Measurements from ENCODE around the gene RBKS. TPM values are rescaled to one million over a fixed set of nuclear protein-coding genes. Genes with fewer than 3 reads are reported as not detected.
A peak's percentile ranks its signal among the peaks of the same experiment; 100 is the strongest.

The RBKS gene
- total RNA-seq, 2 experiments from 2014 or later, result 9.2 to 9.7 TPM

GRCh38 chr2:27863146-27863545 lies 27.0 kb downstream of the RBKS start:
- POLR2A ChIA-PET, result no interaction called here
- H3K27me3 Mint-ChIP-seq, result no peaks in the 10 kb centered on the region
- no peak overlapping the region for H3K27ac Mint-ChIP-seq
- H3K4me3 Mint-ChIP-seq, result no peak overlapping the region
- intact Hi-C loops (cut with micrococcal nuclease), result no loop called here
- CTCF ChIA-PET, result no interaction called here
- H3K36me3 Mint-ChIP-seq, result no peaks in the 10 kb centered on the region
- H3K4me1 Mint-ChIP-seq (ENCODE audit: low read depth), result peaks cover 23% of the 10 kb centered on the region
- no peaks in the 10 kb centered on the region for H3K9me3 Mint-ChIP-seq
- DNase-seq, result no peak

DNA sequence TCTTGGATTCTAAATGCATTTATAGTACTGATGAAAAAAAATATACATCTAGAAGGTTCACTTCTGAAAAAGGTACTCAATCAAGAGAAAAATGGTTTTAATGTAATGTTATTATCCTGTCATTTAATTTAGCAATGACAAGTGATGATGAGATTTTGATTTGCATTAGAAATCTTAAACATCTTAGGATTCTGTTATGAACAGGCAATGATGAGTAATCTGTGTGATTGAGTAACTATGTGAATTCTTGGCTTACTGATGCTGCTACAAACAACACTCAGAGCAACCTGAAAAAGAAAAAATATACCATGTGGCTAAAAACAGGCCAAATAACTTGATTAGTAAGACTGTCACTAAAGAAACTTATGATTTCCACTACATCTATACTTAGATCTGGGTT lies 30.1 kb downstream of the RBKS start:
- DNase-seq, result no peak
- H3K4me1 Mint-ChIP-seq (ENCODE audit: low read depth), result peaks cover 52% of the 10 kb centered on the region
- ChIA-PET CTCF (no interaction called here), POLR2A (no interaction called here)
- H3K4me3 Mint-ChIP-seq, result no peak overlapping the region
- no peaks in the 10 kb centered on the region for H3K27me3 Mint-ChIP-seq
- H3K36me3 Mint-ChIP-seq, result peaks cover 9% of the 10 kb centered on the region
- H3K9me3 Mint-ChIP-seq, result peaks cover 8% of the 10 kb centered on the region
- H3K27ac Mint-ChIP-seq, result peak overlapping the region; percentile 67
- intact Hi-C loops (cut with micrococcal nuclease), result loop anchor here (1.0 kb wide), 1 partner anchor 30 kb away; the partner anchor contains the start of genes BABAM2 and RBKS

GRCh38 chr2:27857417-27858172 lies 32.6 kb downstream of the RBKS start:
- Mint-ChIP-seq H3K9me3 (peaks cover 8% of the 10 kb centered on the region), H3K4me1 (ENCODE audit: low read depth) (peaks cover 54% of the 10 kb centered on the region), H3K36me3 (peaks cover 11% of the 10 kb centered on the region), H3K27me3 (no peaks in the 10 kb centered on the region), H3K4me3 (no peak overlapping the region), H3K27ac (peak overlapping the region; percentile 61)
- intact Hi-C loops (cut with micrococcal nuclease), result loop anchor here (2.0 to 5.0 kb wide), 2 partner anchors 97 to 590 kb away; no protein-coding TSS in a partner anchor
- peak; percentile 36 for DNase-seq
- ChIA-PET CTCF (interaction anchor here (0.8 to 2.8 kb wide), 5 partner anchors 104 to 534 kb away, joined by 3 to 10 read pairs (median 3); no protein-coding TSS in a partner anchor), POLR2A (interaction anchor here (0.7 to 1.4 kb wide), 4 partner anchors 33 to 592 kb away, joined by 3 to 5 read pairs (median 4); partner anchors contain the start of genes BABAM2, FOSL2 and RBKS)

DNA sequence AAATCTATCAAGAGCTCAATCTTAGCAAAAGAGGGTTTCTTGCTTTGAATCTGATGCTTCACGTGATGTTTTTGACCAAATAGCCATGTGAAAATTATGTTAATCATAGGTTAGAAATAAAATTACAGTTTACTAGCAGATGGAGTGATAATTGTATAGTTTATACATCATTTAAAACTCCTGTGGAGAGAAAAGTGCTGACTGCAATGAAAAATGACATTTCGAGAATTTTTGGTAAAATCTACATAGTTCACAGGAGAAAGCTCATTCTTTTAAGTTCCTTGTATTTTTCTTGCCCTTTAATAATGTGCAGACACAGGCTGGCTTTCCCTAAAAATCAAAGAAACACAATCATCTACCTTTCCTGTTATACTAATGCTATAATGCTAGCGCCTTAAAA lies 33.2 kb downstream of the RBKS start:
- POLR2A ChIA-PET, result interaction anchor here (1.1 to 1.4 kb wide), 3 partner anchors 33 to 588 kb away, joined by 3 to 5 read pairs (median 3); partner anchors contain the start of genes BABAM2, FOSL2 and RBKS
- CTCF ChIA-PET, result interaction anchor here (0.8 to 2.8 kb wide), 5 partner anchors 103 to 534 kb away, joined by 3 to 10 read pairs (median 3); no protein-coding TSS in a partner anchor
- peaks cover 54% of the 10 kb centered on the region for H3K4me1 Mint-ChIP-seq (ENCODE audit: low read depth)
- peak overlapping the region; percentile 61 for H3K27ac Mint-ChIP-seq
- no peaks in the 10 kb centered on the region for H3K27me3 Mint-ChIP-seq
- intact Hi-C loops (cut with micrococcal nuclease), result loop anchor here (2.0 to 5.0 kb wide), 2 partner anchors 98 to 590 kb away; no protein-coding TSS in a partner anchor
- peaks cover 8% of the 10 kb centered on the region for H3K9me3 Mint-ChIP-seq
- DNase-seq, result no peak
- no peak overlapping the region for H3K4me3 Mint-ChIP-seq
- H3K36me3 Mint-ChIP-seq, result peaks cover 11% of the 10 kb centered on the region

DNA sequence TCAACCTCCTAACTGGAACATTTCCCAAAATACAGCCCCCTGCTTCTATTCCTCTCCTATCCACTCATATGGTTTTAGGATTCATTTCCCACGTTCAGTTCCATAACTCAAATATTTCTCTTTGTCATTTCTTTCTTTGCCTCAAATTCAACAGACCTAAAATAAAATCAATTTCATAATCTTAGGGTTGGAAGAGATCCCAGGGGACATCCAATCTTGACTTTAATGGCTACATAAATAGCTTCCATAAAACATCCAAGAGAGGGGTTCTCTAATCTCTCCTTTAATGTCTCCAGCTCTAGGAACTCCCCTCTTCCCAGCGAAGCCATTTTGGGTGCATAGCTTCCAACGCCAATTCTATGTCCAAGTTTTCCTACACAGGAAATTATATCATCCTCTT lies 33.8 kb downstream of the RBKS start:
- intact Hi-C loops (cut with micrococcal nuclease), result loop anchor here (2.0 to 5.0 kb wide), 2 partner anchors 98 to 591 kb away; no protein-coding TSS in a partner anchor
- Mint-ChIP-seq H3K27me3 (no peaks in the 10 kb centered on the region), H3K9me3 (peaks cover 8% of the 10 kb centered on the region), H3K27ac (peak overlapping the region; percentile 4), H3K36me3 (peaks cover 12% of the 10 kb centered on the region), H3K4me3 (no peak overlapping the region), H3K4me1 (ENCODE audit: low read depth) (peaks cover 54% of the 10 kb centered on the region)
- no peak for DNase-seq
- ChIA-PET POLR2A (interaction anchor here (1.4 kb wide), 1 partner anchor 34 kb away, joined by 5 read pairs; the partner anchor contains the start of genes BABAM2 and RBKS), CTCF (interaction anchor here (1.0 to 2.8 kb wide), 4 partner anchors 103 to 535 kb away, joined by 3 to 10 read pairs (median 3); no protein-coding TSS in a partner anchor)

DNA sequence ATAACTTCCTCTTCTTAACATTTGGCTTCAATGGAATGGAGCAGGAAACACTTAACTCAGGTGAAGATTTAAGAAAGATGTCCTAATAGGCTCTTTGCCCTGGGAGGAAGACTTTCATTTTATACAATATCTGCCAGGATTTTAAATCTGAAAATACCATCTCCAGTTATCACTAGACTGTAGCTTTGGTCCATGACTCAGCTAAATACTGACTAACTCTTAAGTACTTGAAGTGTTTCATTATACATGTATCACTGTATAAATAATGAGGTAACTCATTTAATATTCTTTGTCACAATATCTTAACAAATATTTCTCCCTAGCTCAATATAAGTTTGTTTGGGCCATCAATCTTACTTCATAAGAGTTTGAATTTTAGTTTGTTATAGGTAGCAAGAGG lies 34.7 kb downstream of the RBKS start:
- peaks cover 12% of the 10 kb centered on the region for H3K36me3 Mint-ChIP-seq
- no peak for DNase-seq
- peaks cover 46% of the 10 kb centered on the region for H3K4me1 Mint-ChIP-seq (ENCODE audit: low read depth)
- POLR2A ChIA-PET, result interaction anchor here (0.6 kb wide), 1 partner anchor 536 kb away, joined by 4 read pairs; no protein-coding TSS in a partner anchor
- peaks cover 8% of the 10 kb centered on the region for H3K9me3 Mint-ChIP-seq
- CTCF ChIA-PET, result interaction anchor here (2.8 kb wide), 1 partner anchor 172 kb away, joined by 10 read pairs; no protein-coding TSS in a partner anchor
- H3K27me3 Mint-ChIP-seq, result no peaks in the 10 kb centered on the region
- H3K4me3 Mint-ChIP-seq, result no peak overlapping the region
- intact Hi-C loops (cut with micrococcal nuclease), result loop anchor here (1.0 to 5.0 kb wide), 2 partner anchors 416 to 592 kb away; no protein-coding TSS in a partner anchor
- H3K27ac Mint-ChIP-seq, result no peak overlapping the region

DNA sequence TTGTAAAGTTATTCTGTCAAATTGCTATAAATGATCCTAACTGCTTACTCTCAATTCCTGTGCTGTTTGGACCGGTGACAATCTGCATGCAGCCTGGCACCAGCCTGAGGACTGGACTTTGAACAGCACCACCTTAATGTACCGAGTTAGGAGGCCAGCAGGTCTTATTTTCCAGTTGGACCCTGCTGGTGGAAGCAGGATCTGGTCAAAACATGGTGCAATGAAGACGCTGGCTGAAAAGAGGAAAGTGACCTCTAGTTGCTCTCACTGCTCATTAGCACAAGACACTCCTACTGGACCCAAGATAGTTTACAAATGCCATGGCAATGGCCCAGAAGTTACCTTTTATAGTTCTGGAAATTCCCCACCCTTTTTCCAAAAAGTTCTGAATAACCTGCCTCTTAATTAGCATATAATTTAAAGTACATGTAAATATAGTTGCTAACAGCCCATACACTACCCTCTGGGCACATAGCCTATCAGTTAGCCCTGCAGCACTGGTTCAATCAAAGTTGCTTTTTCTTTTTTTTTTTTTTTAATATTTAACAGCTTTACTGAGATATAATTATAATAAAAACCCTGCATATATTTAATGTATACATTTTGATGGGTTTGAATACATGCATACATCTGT lies 35.8 kb downstream of the RBKS start:
- Mint-ChIP-seq H3K36me3 (peaks cover 12% of the 10 kb centered on the region), H3K27me3 (no peaks in the 10 kb centered on the region), H3K4me1 (ENCODE audit: low read depth) (peaks cover 35% of the 10 kb centered on the region), H3K9me3 (peaks cover 8% of the 10 kb centered on the region), H3K27ac (no peak overlapping the region), H3K4me3 (no peak overlapping the region)
- ChIA-PET POLR2A (no interaction called here), CTCF (no interaction called here)
- intact Hi-C loops (cut with micrococcal nuclease), result no loop called here
- no peak for DNase-seq

DNA sequence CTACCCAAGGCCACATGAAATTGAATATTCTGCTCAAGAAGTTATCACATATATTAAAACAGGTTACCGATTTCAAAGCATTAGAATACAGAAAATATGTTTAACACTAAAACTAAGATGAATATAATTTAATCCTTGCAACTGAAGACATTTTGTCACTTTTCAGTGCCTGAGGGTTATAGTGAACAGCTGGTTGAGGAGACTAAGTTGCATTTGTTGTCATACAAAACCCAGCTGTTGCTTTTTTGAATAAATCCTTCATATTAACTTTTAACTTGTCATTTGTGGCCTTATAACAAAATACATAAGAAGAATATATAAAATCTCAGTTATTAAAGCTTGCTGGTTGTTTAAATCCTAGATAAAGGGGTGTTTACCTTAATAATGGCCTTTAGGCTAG lies 37.5 kb downstream of the RBKS start:
- ChIA-PET POLR2A (no interaction called here), CTCF (no interaction called here)
- H3K27ac Mint-ChIP-seq, result no peak overlapping the region

DNA sequence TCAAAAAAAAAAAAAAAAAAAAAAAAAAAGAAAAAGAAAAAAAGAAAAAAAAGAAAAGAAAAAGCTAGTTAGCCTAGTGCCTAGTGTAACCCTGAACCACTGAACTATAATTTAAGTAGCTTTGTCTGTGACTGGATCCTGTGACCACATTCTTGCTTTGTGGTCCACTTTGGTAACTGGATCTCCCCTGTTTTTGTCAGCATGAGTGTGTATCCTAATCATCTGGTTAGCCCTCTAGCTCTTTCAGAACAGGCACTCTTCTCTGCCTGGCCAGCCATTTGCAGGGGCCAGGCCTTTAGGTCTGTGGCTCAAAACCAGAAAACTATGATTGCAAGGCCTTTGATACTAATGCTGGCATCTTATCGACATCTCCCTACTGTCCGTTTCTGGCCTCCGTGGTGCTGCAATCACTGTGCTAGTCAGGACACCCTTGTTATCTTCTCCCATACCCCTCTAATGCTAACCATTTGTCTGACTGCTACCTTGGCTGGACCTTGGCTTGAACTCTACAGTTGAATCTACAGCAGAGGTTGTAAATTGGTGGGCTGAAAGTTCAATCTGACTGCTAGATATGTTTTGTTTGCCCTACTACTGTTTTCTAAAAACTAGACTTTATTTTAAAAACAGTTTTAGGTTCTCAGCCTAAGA lies 40.5 kb downstream of the RBKS start:
- Mint-ChIP-seq H3K27ac (no peak overlapping the region), H3K36me3 (peaks cover 1% of the 10 kb centered on the region), H3K4me3 (no peak overlapping the region), H3K4me1 (ENCODE audit: low read depth) (no peaks in the 10 kb centered on the region), H3K9me3 (no peaks in the 10 kb centered on the region), H3K27me3 (no peaks in the 10 kb centered on the region)
- POLR2A ChIA-PET, result no interaction called here
- intact Hi-C loops (cut with micrococcal nuclease), result no loop called here
- no peak for DNase-seq
- CTCF ChIA-PET, result no interaction called here

More for the DNA sequence above, 37.5 kb downstream of the RBKS start:
- Mint-ChIP-seq H3K27me3 (no peaks in the 10 kb centered on the region), H3K36me3 (peaks cover 11% of the 10 kb centered on the region), H3K4me3 (no peak overlapping the region), H3K4me1 (ENCODE audit: low read depth) (peaks cover 27% of the 10 kb centered on the region), H3K9me3 (peaks cover 3% of the 10 kb centered on the region)
- no peak for DNase-seq
- intact Hi-C loops (cut with micrococcal nuclease), result no loop called here

GRCh38 chr2:27847333-27847732 lies 42.9 kb downstream of the RBKS start:
- Mint-ChIP-seq H3K9me3 (no peaks in the 10 kb centered on the region), H3K36me3 (peaks cover 1% of the 10 kb centered on the region), H3K27me3 (no peaks in the 10 kb centered on the region), H3K4me3 (no peak overlapping the region), H3K4me1 (ENCODE audit: low read depth) (no peaks in the 10 kb centered on the region), H3K27ac (no peak overlapping the region)
- intact Hi-C loops (cut with micrococcal nuclease), result no loop called here
- POLR2A ChIA-PET, result no interaction called here
- CTCF ChIA-PET, result interaction anchor here (0.6 to 0.8 kb wide), 2 partner anchors 105 to 461 kb away, joined by 3 read pairs; no protein-coding TSS in a partner anchor
- no peak for DNase-seq

GRCh38 chr2:27844821-27845255 lies 45.3 kb downstream of the RBKS start:
- Mint-ChIP-seq H3K27ac (no peak overlapping the region), H3K9me3 (no peaks in the 10 kb centered on the region), H3K27me3 (no peaks in the 10 kb centered on the region), H3K4me3 (no peak overlapping the region), H3K4me1 (ENCODE audit: low read depth) (no peaks in the 10 kb centered on the region), H3K36me3 (no peaks in the 10 kb centered on the region)
- no peak for DNase-seq
- POLR2A ChIA-PET, result no interaction called here
- intact Hi-C loops (cut with micrococcal nuclease), result no loop called here
- CTCF ChIA-PET, result no interaction called here

- Mint-ChIP-seq H3K36me3 (no peaks in the 10 kb centered on the region), H3K27me3 (no peaks in the 10 kb centered on the region), H3K27ac (no peak overlapping the region), H3K4me1 (ENCODE audit: low read depth) (no peaks in the 10 kb centered on the region), H3K9me3 (no peaks in the 10 kb centered on the region), H3K4me3 (no peak overlapping the region)
- POLR2A ChIA-PET, result no interaction called here
- intact Hi-C loops (cut with micrococcal nuclease), result no loop called here
- DNase-seq, result no peak
- CTCF ChIA-PET, result no interaction called here
These were observed 46.2 kb downstream of the RBKS start for GRCh38 chr2:27843992-27844391.
